GM12891 (cell line): ENCODE results near the gene ZC3H4.

ENCODE experiments used
- POLR2A ChIP-seq: IDR thresholded peaks from 2 replicates; pipeline ENCODE4 v1.6.1; 2011; ENCODE audit warnings: low read depth, low read length, control low read depth
- POU2F2 ChIP-seq: IDR thresholded peaks from 2 replicates; pipeline ENCODE4 v1.6.1; 2011; ENCODE audit warnings: low read depth, mild to moderate bottlenecking, control low read depth, low read length, moderate library complexity
- SPI1 ChIP-seq: IDR thresholded peaks from 2 replicates; pipeline ENCODE4 v1.6.1; 2011; ENCODE audit warnings: low read depth, low read length, control low read depth
- TAF1 ChIP-seq: IDR thresholded peaks from 2 replicates; pipeline ENCODE4 v1.6.1; 2011; ENCODE audit warnings: low read depth, low read length, control low read depth

DNA sequence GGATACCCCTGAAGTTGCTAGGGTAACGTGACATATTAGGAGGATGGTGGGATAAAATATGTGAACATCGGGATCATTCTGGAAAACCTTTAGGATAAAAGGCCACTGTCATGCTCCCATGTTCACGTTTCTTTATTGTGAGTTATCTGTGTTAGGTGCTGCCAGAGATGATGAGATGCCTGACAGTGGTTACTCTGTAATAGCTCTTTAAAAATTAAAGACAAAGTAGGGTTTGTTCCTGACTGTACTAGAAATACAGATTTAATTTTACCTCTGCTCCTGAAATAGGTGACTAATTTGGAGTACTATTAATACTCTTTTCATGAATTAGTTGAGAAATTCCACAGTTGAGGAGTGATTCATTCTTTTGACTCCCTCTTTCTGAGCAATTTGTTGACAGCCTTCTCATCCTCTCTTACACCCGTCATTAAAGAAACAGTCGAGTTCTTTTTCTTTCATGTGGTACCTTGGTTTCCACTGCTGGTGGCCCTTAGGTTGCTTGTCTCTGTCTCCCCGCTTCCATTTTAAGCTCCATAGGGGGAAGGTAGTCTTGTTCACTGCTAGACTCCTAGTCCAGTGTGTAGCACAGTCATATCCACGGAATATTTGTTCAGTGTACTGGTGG, 45.4 kb upstream of the ZC3H4 start:
- no peak for TF ChIP-seq TAF1
- no peak for TF ChIP-seq POLR2A
- no peak for TF ChIP-seq POU2F2
- no peak for TF ChIP-seq SPI1
